DOHH2 (cell line): ENCODE measurements around the gene RASSF7.

Experiments used
- CTCF ChIP-seq: fragments of 200-600 bp; sonication (generic); IDR thresholded peaks from one replicate; pipeline ENCODE4 v1.5.1; 2014; ENCODE audit warnings: antibody characterized with exemption, mild to moderate bottlenecking, low read depth, low read length; ENCODE audit not compliant: poor library complexity, severe bottlenecking
- EZH2phosphoT487 ChIP-seq: fragments of 200-600 bp; sonication (generic); IDR thresholded peaks from 2 replicates; pipeline ENCODE4 v1.6.1; 2017; ENCODE audit warnings: borderline replicate concordance, mild to moderate bottlenecking, antibody characterized with exemption, low read length, moderate library complexity, mixed read lengths

- TF ChIP-seq CTCF (no peak), EZH2phosphoT487 (no peak)
These were observed 34.6 kb upstream of the RASSF7 start for GRCh38 chr11:526192-526591.
